GM19372 (cell line): ENCODE results near the gene SMAP2.

Source experiments
- ATAC-seq: cut with Tn5 transposase; IDR thresholded peaks from one replicate; pipeline ENCODE4 v1.9.1; 2021; ENCODE audit warnings: mild to moderate bottlenecking, low read depth, moderate library complexity; ENCODE audit not compliant: unreplicated experiment

SMAP2 gene

DNA sequence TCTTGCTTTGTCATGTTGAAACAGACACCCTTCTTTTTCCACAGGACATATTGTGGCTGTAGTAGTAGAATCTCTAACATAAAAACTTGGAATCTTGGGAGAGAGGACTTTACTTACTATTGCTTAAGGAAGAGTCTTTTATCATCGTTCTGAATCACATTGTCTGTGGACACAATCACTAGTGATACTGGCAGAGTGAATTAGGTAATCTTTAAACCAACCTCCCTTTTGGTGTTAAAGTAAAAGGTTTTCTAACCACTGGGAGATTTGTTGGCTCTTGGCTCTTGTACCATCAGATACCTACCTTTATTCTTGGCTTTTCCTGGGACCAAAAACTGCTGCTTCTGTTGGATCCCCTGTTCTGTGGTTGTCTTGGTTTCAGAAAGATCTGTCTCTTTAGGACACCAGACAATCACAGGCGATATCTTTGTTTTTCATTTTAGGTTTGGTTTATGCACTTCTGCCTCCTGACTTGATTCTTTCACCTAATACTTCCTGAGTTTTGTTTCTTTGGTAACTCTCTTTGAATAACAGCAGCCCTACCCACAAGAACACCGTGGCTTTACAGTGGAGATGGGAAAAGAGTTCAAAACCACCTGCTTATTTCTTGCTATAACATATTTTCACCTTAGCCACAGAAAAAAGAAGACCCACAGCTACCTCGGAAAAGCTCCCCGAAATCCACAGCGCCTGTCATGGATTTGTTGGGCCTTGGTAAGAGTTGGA lies 40.2 kb downstream of the SMAP2 start:
- no peak for ATAC-seq

DNA sequence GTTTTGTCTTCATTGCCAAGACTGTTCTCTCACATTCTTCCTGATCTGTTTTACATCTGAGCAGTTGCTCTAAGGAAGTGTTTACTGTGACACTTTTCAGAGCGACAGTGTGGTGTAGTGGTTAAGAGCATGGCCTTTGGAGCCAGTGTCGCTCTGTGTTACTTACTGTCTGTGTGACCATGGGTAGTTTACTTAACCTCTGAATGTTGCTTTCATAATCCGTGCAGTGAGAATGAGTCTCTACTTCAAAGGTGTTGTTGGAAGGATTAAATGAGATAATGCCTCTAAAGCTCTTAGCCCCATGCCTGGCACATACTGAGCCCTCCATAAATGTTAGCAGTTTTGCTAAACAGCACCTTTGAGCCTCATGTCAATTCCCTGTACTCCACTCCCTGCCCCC lies 40.8 kb downstream of the SMAP2 start:
- no peak for ATAC-seq

DNA sequence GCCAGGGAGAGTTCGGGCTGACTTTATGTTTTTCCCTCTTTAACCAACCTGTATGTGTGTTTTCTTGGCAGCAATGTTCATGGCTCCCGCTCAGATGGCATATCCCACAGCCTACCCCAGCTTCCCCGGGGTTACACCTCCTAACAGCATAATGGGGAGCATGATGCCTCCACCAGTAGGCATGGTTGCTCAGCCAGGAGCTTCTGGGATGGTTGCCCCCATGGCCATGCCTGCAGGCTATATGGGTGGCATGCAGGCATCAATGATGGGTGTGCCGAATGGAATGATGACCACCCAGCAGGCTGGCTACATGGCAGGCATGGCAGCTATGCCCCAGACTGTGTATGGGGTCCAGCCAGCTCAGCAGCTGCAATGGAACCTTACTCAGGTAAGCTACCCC lies 43.2 kb downstream of the SMAP2 start:
- no peak for ATAC-seq

DNA sequence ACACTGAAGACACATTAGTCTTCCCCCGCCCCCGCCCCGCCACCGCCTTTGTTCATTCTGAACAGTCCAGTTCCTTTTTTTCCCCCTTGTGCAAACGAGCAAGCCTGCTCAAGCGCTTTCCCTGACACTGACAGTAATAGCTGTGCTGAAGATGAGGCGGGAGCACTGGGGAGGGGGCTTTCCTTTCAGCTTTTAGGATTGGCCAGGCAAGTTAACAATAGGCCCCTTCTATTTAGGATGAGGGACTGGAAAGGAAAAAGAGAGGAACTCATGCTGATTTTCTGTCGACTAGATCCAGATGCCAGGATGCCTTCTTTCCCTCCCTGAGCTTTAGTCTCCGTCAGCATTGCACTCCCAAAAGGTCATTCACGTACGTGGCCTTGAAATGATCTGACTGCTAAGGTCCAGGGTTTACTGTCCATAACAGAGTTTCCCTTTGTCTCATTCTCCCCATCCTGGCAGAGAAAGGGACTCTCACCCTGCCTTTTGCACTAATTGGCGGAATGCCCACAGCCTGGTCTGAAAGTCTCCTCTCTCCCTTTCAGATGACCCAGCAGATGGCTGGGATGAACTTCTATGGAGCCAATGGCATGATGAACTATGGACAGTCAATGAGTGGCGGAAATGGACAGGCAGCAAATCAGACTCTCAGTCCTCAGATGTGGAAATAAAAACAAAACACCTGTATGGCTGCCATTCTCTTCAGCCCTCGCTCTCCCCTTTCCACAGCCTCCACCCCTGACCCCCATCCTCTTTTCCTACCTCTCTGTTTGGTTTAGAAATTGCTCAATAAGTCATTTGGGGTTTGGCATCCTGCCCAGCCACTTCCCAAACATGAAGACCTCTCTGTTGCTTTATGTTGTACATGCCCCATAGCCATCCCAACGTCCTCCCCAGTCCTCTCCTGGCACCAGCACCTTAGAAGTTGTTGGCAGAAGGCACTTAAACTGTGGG lies 48.2 kb downstream of the SMAP2 start:
- no peak for ATAC-seq

DNA sequence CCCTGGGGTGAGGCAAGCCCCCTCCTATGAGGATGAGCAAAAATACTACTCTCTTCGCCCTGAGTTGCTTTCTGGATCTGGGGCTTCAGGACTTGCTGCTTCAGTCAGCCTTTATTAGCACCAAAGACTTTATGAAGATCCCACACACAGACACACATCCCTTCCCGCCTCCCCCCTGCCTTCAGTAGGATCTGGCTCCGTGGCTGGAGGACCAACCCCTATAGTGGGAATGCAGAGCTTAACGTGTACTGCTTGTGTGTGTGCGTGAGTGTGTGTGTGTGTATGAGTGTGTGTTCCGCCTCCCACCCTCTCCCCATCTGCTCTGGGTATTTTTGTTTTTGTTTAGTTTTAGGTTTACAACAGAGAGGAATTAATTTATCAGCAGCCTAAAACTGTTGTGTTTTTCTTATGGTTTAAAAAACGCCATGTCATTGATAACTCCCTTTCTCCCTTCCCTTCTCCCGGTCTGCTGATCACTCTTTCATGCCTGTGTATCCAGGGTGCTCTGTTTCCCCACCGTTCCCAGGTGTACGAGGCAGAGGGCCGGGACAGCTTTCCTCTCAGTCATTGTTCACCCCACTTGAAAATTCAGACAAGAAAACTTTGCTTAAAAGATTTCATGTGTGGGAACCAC lies 49.2 kb downstream of the SMAP2 start:
- no peak for ATAC-seq

DNA sequence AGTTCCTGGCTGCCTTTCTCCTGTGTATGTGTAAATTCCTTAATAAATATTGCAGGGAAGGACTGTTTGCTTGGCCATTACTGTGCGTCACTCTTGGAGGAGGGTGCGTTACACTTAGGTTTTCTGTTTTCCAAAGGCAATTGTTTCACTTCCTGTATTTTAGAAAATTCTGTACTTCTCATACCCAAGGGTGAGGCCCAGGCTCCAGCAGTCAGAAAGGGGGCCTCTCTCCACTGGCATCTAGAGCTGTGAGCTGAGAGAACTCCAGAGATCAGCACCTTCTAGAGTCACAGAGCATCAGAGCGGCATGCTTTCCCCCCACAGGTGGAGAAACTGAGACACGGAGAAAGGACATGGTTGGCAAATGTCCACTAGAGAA lies 49.7 kb downstream of the SMAP2 start:
- ATAC-seq = no peak

DNA sequence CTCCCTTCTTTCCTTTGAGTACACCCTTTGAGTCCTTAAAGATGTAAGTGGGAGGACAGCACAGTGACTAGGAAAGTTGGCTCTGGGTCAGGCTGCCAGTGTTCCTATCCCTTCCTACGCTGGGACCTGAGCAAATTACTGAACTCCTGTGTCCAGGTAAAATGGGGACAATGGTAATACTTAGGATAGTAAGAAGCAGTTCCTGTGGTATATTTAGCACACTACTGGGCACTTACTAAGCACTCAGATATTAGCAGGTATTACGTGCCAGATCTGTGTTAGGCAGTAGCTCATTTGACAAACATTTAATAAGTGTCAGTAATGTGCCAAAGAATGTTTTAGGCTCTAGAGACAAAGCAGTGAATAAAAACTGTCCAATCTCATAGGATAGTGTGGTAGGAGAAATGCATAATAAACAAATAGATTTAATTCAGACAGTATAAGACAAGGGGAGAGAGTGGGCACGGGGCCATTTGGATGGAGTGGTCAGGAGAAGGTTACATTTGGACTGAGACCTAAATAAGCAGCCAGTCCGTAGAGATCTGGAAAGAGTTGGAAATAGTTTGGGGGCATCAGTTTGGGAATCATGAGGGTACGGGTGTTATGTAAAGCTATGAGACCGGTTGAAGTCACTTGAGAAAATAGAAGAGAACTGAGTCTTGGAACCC lies 50.6 kb downstream of the SMAP2 start:
- ATAC-seq = no peak

DNA sequence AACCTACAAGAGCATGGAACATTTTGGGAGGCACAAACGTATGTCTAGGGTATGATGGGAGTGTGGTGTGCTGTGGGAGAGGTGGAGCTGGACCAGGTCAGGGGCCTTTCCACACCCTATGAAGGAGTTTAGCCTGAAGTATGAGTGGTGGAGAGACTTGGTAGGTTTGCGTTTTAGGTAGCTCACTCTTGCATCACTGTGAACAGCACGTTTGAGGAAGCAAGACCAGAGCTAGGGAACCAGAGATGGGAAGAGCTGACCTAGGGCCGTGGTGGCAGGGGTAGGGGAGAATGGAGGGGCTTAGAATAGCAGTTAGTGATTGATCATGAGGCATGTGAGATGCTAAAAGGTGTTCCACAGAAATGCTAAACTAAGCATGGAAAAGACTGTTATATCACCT lies 51.7 kb downstream of the SMAP2 start:
- no peak for ATAC-seq

DNA sequence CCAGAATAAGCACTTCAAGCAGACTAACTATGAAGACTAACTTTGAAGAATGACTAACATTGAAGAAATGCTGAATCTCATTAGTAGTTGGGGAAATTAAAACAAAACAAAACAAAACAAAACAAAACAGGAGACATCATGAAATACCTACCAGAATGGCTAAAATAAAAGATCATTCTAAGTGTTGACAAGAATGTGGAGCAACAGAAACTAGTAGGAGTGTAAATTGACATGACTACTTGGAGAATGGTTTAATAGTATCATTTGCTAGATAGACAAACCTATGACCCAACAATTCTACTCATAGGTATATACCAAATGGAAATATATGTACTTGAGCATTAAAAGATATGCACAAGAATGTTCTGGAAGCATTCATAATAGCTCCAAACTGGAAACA lies 57.9 kb downstream of the SMAP2 start:
- ATAC-seq = no peak

DNA sequence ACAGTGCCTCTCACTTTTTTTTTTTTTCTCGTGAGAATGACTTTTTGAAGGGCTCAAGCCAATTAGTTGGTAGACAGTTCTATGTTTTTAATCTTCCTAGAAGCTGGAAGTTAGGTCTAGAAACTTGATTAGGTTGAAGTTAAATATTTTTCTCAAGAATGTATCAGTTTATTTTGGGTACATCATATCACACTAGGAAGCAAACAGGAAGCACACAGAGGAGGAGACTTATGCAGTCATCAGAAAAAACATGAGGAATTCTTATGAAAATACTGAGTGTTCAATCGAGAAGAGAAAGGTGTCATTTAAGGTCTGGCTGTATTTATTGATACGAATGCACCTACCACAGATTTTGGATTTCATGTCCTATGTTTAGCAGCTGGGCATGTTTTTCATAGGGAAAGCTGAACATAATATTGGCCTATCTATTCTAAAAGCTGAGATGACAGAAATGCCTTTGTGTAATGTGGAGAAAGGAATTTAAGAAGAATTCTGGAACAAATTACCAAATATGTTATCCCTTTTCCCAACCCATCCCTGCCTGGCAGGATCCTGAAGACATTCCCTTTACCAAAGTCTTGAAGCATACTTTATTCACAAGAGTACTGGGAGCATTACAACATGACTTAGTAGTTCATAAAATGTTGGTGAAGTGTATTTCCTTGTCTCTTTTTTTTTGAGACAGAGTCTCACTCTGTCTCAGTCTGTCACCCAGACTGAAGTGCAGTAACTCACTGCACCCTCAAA lies 59.3 kb downstream of the SMAP2 start:
- ATAC-seq = no peak

DNA sequence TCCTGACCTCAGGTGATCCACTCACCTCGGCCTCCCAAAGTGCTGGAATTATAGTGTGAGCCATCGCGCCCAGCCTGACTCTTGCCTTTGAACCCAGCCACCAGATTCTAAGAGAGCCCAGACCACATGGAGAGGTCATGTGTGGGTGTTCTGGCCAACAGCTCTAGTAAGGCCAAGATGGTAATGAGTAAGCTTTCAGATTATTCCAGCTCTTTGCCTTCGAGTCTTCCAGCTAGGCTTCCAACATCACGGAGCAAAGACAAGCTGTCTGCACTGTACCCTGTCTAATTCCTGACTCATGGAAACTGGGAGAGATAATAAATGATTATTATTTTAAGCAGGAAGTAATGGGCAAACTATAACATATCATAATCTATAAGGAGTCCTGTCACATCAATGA lies 61.9 kb downstream of the SMAP2 start:
- ATAC-seq = no peak

DNA sequence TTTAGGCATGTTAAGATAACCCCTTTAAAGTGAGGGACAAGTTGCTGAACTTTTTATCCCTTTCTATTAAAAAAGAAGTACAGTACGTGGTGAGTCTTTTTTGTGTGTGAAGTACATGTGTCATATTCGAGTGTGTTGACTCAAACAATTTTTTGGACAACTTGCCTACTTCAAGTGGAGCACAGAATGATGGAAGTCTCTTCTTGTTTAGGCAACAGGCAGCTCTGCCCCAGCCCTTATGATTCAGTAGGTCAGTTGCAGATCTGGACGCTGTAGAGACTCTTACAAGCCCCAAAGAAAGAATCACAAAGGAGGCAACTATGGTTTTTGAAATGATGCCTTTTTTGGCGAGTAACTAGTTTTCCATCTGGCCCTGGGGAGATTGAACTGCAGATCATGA lies 62.3 kb downstream of the SMAP2 start:
- no peak for ATAC-seq

DNA sequence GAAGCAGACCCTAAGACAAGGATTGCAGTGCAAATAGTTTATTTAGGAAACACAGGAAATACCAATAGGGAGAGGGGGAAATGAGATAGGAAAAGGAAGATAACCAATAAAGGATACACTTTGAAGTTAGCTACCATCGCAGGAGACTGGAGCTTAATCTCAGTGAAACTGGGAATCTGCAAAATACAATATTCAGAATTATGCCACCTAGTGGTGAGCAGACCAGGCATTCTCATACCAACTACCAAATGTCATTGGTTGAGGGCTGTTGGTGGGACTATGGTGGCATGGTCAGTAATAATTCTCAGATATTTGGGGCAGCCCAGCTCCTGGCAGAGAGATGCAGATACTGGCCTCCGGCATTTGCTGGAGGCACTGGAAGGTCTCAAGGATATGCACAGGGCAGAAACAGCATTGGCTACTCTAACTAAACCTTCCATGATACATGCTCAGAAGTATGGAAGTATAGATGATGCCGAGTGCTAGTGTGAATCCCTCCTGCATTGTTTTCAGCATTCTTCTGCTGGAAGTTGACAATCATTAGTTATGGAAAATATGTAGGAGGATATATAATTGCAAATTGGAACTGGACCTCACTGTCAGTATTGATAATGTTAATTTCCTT lies 65.0 kb downstream of the SMAP2 start:
- ATAC-seq = no peak

DNA sequence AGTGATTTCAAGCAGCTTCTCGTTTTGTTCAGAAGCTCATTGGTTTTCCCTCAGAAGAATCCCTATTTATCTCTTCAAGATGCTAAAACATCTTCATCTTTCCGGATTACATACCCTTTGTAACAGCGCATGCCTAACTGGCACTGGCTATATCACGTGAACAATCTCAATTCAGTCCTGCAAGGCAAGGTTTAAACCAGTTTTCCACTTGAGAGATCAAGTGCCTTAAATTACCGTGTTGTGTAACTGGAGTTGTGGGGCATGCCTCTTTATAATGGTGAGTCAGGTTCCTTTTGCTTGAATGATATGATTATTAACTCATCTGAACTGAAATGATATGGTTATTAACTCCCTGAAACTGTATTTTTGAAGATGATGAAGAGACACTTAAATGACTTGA lies 65.7 kb downstream of the SMAP2 start:
- ATAC-seq = no peak

DNA sequence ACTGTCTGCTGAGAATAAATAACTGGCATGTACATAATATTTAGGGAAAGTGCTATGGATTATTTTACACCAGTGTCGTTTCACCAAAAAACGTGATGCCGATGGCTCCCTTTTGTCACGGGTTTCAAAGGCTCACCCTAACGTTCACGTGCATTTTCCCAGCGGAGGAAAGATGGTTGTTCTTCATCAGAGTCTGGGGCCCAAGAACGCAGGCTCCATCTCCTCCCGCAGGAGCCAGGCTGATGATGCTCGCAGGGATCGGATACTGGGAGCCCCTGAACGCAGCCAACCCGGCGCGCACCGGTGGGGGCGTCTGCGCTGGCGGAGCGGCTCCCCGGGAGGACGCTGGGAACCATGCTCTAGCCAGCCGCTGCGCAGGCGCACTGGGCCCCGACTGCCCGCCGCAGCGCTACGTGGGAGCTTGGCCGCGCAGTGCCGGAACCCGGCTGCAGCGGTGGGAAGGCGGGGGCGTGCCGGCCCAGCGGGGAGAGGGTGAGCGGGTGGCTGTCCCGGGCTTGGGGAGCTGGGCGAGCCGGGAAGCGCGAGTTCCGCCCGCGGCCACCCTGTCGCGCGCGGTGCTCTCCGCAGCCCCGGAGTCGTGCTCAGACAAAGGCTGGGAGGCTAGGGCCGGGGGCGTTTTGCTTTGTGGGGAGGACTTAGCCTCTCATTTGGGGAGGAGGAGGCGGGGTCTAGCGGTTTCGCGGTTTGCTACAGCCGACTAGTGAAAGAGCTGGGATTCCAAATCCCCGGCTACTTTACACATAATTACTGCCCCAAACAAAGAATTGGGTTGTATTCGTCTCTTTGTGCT lies 76.4 kb downstream of the SMAP2 start, which contains the start of gene ZFP69B:
Gene ZFP69B, plus strand, starts transcription at position 793 of the 811 bp plus-strand sequence. CDS start 486 bp downstream, outside the sequence.
- peak; percentile 81 for ATAC-seq

DNA sequence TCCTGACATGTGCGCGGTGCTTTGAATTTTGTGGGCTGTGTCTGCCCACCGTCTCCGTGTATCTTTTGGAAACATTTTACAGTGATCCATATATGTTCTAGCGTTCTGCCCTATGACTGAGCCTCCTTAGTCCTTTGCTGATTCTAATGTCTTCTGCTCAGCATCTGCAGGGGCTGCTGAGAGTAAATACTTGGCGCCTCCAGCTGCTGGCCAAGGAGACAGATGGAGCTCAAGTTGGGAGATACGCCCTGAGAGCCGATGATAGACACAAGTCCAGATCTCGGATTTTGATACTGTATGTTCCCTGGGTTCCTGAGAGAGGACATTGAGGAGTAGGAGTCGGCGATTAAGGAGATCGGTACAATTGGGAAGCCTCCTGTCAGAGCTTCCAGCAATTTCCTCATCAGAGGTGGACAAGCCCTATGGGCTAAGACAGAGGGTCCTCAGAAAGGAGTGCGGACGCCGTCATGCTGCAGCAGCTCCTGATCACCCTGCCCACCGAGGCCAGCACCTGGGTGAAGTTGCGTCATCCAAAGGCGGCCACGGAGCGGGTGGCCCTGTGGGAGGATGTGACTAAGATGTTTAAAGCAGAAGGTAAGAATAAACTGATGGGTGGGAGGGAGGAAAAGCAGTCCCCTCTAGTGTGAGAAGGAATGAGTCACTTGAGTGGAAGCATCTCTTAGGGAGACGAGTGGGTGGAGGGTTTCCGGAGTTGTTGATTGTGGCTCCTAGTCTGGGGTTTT lies 77.1 kb downstream of the SMAP2 start:
- ATAC-seq = peak; percentile 38

DNA sequence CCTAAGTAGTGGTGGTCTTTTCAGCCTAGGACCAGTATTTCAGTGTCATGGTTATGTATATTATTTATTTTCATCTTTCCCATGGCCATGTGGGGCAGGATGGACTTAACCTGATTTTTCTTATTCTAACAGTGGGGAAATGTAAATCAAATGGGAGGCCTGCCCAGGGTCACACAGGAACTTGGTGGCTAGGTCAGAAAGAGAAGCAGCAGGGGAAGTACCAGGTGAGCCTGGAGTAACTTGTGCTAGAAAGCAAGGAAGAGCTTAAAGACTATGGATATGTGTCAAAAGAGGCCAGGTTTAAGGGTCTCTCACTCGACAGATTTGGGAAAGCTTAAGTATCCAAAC lies 77.7 kb downstream of the SMAP2 start:
- no peak for ATAC-seq

DNA sequence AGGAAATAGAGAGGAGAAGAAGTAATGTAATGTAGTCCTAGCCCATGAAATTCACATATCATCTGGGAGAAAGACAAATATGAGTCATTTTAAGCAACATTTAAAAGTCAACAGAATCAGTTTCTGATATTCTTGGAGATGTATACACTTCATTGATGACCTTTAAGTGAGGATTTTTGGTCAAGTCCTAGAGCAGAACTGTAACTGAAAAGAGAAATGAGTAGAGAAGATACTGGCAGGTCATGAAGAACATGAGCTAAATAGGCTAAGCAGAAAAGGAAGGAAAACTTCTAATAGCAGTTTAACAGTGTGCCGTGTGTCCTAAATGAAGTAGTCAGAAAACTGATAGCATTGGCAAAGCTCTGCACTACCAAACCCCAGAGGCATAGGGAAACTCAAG lies 81.3 kb downstream of the SMAP2 start:
- no peak for ATAC-seq
